Trophoblast cell (in vitro differentiated cells and primary cell): ENCODE results near the gene NKAIN4.
"Not testable (repeated sequence)": the region's sequence is repeated elsewhere in the genome, so short reads cannot be mapped to it uniquely, and the experiment has no call there.

ENCODE experiments used
- DNase-seq, 2 donors: peaks; one replicate each; pipeline ENCODE4 v3.0.0-alpha.2; 2016
- H2AFZ ChIP-seq: 2 replicates; pipeline ENCODE4 v1.6.1; 2013; ENCODE audit warnings: low read length, moderate library complexity, mild to moderate bottlenecking; ENCODE audit not compliant: insufficient read depth, poor library complexity
- H2AK5ac ChIP-seq: 2 replicates; pipeline ENCODE4 v1.6.1; 2013; ENCODE audit warnings: mild to moderate bottlenecking, low read length
- H2BK120ac ChIP-seq: 2 replicates; pipeline ENCODE4 v1.6.1; 2013; ENCODE audit warnings: low read length, mild to moderate bottlenecking, moderate library complexity; ENCODE audit not compliant: insufficient read depth, poor library complexity
- H2BK12ac ChIP-seq: 2 replicates; pipeline ENCODE4 v1.6.1; 2013; ENCODE audit warnings: mild to moderate bottlenecking, low read length, moderate library complexity
- H2BK5ac ChIP-seq: 2 replicates; pipeline ENCODE4 v1.6.1; 2013; ENCODE audit warnings: low read length, low read depth, moderate library complexity, mild to moderate bottlenecking; ENCODE audit not compliant: poor library complexity
- H3K14ac ChIP-seq: 2 replicates; pipeline ENCODE4 v1.6.1; 2013; ENCODE audit warnings: mild to moderate bottlenecking, low read length
- H3K18ac ChIP-seq: 2 replicates; pipeline ENCODE4 v1.6.1; 2013; ENCODE audit warnings: mild to moderate bottlenecking, low read length
- H3K23ac ChIP-seq: 2 replicates; pipeline ENCODE4 v1.6.1; 2013; ENCODE audit warnings: low read length
- H3K27ac ChIP-seq: 2 replicates; pipeline ENCODE4 v1.5.1; 2013; ENCODE audit warnings: low read depth, mild to moderate bottlenecking, inconsistent platforms, low read length, moderate library complexity
- H3K27me3 ChIP-seq: 2 replicates; pipeline ENCODE4 v1.6.1; 2013; ENCODE audit warnings: inconsistent platforms, mild to moderate bottlenecking, low read length, moderate library complexity; ENCODE audit not compliant: insufficient read depth
- H3K36me3 ChIP-seq, 2 experiments: 1 replicate in 1 of 2; 2 replicates in 1 of 2; pipeline ENCODE4 v1.6.1; 2013; ENCODE audit warnings: low read length in 2 of 2, mild to moderate bottlenecking in 2 of 2, moderate library complexity in 1 of 2; ENCODE audit not compliant: insufficient read depth in 2 of 2, control insufficient read depth in 1 of 2
- H3K4ac ChIP-seq: 2 replicates; pipeline ENCODE4 v1.6.1; 2013; ENCODE audit warnings: low read depth, mild to moderate bottlenecking, low read length, moderate library complexity
- H3K4me1 ChIP-seq, 2 experiments: 1 replicate in 1 of 2; 2 replicates in 1 of 2; pipeline ENCODE4 v1.6.1; 2013; ENCODE audit warnings: low read length in 2 of 2, mild to moderate bottlenecking in 2 of 2, moderate library complexity in 1 of 2; ENCODE audit not compliant: insufficient read depth in 2 of 2, control insufficient read depth in 1 of 2
- H3K4me2 ChIP-seq: 2 replicates; pipeline ENCODE4 v1.6.1; 2013; ENCODE audit warnings: inconsistent platforms, mild to moderate bottlenecking, low read length, moderate library complexity
- H3K4me3 ChIP-seq: 2 replicates; pipeline ENCODE4 v1.5.1; 2013; ENCODE audit warnings: mild to moderate bottlenecking, low read depth, low read length, inconsistent platforms
- H3K79me1 ChIP-seq: one replicate; pipeline ENCODE4 v1.6.1; 2013; ENCODE audit warnings: low read length
- H3K79me2 ChIP-seq: 2 replicates; pipeline ENCODE4 v1.6.1; 2013; ENCODE audit warnings: low read length, mild to moderate bottlenecking; ENCODE audit not compliant: control insufficient read depth, insufficient read depth, poor library complexity
- H3K9ac ChIP-seq: 2 replicates; pipeline ENCODE4 v1.6.1; 2013; ENCODE audit warnings: mild to moderate bottlenecking, low read length
- H3K9me3 ChIP-seq: 2 replicates; pipeline ENCODE4 v1.6.1; 2013; ENCODE audit warnings: low read depth, mild to moderate bottlenecking, control low read depth, inconsistent platforms, low read length; ENCODE audit not compliant: insufficient read depth
- H4K12ac ChIP-seq: 2 replicates; pipeline ENCODE4 v1.6.1; 2013; ENCODE audit warnings: low read depth, mild to moderate bottlenecking, low read length, moderate library complexity
- H4K8ac ChIP-seq: 2 replicates; pipeline ENCODE4 v1.6.1; 2013; ENCODE audit warnings: low read depth, mild to moderate bottlenecking, low read length, moderate library complexity
- H4K91ac ChIP-seq: one replicate; pipeline ENCODE4 v1.6.1; 2013; ENCODE audit warnings: low read depth, mild to moderate bottlenecking, low read length, moderate library complexity
- WGBS: extraction: QIAGEN DNeasy Blood & Tissue Kit; methylation state at CpG from one replicate; pipeline ENCODE4 v1.1.7; 2013; ENCODE audit warnings: missing lambda C conversion rate; ENCODE audit not compliant: insufficient read length, insufficient coverage; ENCODE audit errors: extremely low coverage; 5-methylcytosine and 5-hydroxymethylcytosine counted together

Gene NKAIN4

DNA sequence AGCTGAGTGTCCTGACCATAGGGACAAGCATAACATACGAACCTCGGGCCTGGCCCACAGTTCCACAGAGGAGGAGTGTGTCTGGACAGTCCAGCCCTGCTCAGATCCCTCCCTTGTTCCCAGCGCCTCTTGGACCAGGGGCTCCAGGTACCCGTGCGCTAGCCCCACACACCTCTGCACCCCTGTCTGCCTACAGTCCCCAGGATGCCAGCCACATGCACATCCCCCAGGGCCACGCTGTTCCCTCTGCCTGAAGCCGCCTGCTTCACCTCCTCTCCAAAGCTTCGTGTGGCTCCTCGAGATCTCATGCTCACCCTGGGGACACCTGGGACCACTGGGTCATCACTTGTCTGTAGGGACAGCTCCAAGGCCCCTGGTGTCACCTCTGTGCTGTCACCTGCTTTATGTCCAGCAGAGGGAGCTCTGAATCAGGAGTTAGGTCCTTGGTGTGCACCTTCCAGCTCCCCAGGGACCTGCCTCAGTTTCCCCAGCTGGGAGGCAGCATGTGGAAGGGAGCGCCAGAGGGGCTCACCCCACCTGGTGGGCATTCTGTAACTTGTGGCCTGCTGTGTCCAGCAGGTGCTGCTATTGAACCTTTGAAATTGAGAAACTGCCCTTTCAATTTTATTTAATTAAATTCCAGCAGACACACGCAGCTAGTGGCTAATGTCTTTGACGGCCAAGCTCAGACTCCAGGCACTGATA, 31.0 kb downstream of the NKAIN4 start:
- H3K23ac ChIP-seq, result no peak overlapping the region
- H3K79me1 ChIP-seq, result peaks cover 21% of the 10 kb centered on the region
- H2AFZ ChIP-seq, result no peak overlapping the region
- H3K4me3 ChIP-seq, result no peak overlapping the region
- H3K27ac ChIP-seq, result peak overlapping the region; percentile 79
- H3K4me1 ChIP-seq, result peaks cover 27 to 29% of the 10 kb centered on the region in 2 experiments
- no peak overlapping the region for H4K12ac ChIP-seq
- no peak overlapping the region for H3K9ac ChIP-seq
- H2AK5ac ChIP-seq, result no peak overlapping the region
- peak overlapping the region; percentile 66 for H3K18ac ChIP-seq
- H3K79me2 ChIP-seq, result peaks cover 3% of the 10 kb centered on the region
- H3K4me2 ChIP-seq, result no peak overlapping the region
- no peak overlapping the region for H4K8ac ChIP-seq
- peak overlapping the region; percentile 16 for H2BK12ac ChIP-seq
- H3K36me3 ChIP-seq, result no peaks in the 10 kb centered on the region
- peak overlapping the region; percentile 65 for H2BK120ac ChIP-seq
- no peak overlapping the region for H3K4ac ChIP-seq
- no peak overlapping the region for H3K14ac ChIP-seq
- no peaks in the 10 kb centered on the region for H3K9me3 ChIP-seq
- H4K91ac ChIP-seq, result peak overlapping the region; percentile 68
- no peak overlapping the region for H2BK5ac ChIP-seq
- H3K27me3 ChIP-seq, result no peaks in the 10 kb centered on the region
- WGBS, result no CpG with 5 or more reads among the region's 12 CpGs
- DNase-seq, result peak; percentile 20 to 81

DNA sequence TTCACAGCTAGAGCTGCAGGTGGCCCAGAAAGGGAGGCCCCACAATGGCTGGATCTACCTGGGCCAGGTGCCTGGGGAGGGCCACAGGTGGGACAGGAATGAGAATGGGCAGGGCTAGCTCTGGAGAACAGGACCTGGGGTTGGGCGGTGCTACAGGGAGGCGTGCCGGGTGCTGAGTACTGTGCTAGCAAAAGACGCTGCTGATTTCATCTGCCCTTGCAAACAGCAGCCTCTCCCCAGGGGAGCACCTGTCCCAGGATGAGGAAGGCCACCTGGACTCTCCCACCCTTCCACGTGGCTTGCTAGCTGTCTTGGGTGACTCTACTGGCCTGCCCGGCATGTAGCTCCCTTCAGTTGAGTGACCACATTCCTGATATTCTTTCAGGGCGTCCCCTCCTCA, 31.7 kb downstream of the NKAIN4 start:
- no peak overlapping the region for H3K4me3 ChIP-seq

DNA sequence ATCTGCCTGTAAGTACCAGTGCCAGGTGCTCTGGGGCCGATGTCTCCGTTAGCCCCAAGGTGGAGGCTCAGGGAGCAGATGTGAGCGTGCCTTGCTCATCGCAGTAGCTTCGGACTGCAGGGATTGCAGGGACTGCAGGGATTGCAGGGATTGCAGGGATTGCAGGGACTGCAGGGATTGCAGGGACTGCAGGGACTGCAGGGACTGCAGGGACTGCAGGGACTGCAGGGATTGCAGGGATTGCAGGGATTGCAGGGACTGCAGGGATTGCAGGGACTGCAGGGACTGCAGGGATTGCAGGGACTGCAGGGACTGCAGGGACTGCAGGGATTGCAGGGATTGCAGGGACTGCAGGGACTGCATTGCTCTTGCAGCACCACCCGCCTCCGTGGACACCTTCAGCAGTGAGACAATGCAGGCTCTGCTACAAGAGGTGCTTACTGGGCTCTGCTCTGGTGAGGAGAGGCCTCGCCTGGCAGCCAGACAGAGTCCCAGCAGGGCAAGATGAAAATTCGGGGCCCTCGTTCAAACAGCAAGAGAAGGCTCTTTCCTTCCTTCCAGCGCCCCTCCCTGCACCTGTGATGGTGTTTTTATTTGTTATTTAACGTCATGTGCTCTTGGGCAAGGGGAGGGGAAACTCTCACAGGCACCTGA, 32.7 kb downstream of the NKAIN4 start:
- H3K4me1 ChIP-seq, result peaks cover 29 to 30% of the 10 kb centered on the region in 2 experiments
- not testable (repeated sequence) for H2BK12ac ChIP-seq, H3K14ac ChIP-seq, H4K12ac ChIP-seq, H2BK120ac ChIP-seq, DNase-seq, H2AFZ ChIP-seq, H3K79me2 ChIP-seq, H3K9me3 ChIP-seq, H3K36me3 ChIP-seq, H3K4ac ChIP-seq, H3K4me2 ChIP-seq, H3K9ac ChIP-seq, H2AK5ac ChIP-seq, H3K27ac ChIP-seq, H3K4me3 ChIP-seq, H3K27me3 ChIP-seq, H3K18ac ChIP-seq, H4K8ac ChIP-seq, H2BK5ac ChIP-seq, H4K91ac ChIP-seq, H3K23ac ChIP-seq
- no CpG with 5 or more reads among the region's 12 CpGs for WGBS
- peaks cover 17% of the 10 kb centered on the region for H3K79me1 ChIP-seq

More for the DNA sequence above, 31.7 kb downstream of the NKAIN4 start:
- H3K4ac ChIP-seq, result no peak overlapping the region
- peaks cover 27 to 29% of the 10 kb centered on the region in 2 experiments for H3K4me1 ChIP-seq
- peaks cover 21% of the 10 kb centered on the region for H3K79me1 ChIP-seq
- H2BK12ac ChIP-seq, result no peak overlapping the region
- no peak overlapping the region for H3K9ac ChIP-seq
- no peaks in the 10 kb centered on the region for H3K36me3 ChIP-seq
- no peak overlapping the region for H3K18ac ChIP-seq
- H4K8ac ChIP-seq, result no peak overlapping the region
- H2AFZ ChIP-seq, result no peak overlapping the region
- DNase-seq, result no peak
- no peaks in the 10 kb centered on the region for H3K9me3 ChIP-seq
- H3K27me3 ChIP-seq, result no peaks in the 10 kb centered on the region
- no peak overlapping the region for H3K14ac ChIP-seq
- no peak overlapping the region for H4K12ac ChIP-seq
- H2AK5ac ChIP-seq, result no peak overlapping the region
- no CpG with 5 or more reads among the region's 7 CpGs for WGBS
- H3K27ac ChIP-seq, result no peak overlapping the region
- no peak overlapping the region for H2BK120ac ChIP-seq
- peaks cover 3% of the 10 kb centered on the region for H3K79me2 ChIP-seq
- no peak overlapping the region for H3K23ac ChIP-seq
- H2BK5ac ChIP-seq, result no peak overlapping the region
- H3K4me2 ChIP-seq, result no peak overlapping the region
- H4K91ac ChIP-seq, result no peak overlapping the region

DNA sequence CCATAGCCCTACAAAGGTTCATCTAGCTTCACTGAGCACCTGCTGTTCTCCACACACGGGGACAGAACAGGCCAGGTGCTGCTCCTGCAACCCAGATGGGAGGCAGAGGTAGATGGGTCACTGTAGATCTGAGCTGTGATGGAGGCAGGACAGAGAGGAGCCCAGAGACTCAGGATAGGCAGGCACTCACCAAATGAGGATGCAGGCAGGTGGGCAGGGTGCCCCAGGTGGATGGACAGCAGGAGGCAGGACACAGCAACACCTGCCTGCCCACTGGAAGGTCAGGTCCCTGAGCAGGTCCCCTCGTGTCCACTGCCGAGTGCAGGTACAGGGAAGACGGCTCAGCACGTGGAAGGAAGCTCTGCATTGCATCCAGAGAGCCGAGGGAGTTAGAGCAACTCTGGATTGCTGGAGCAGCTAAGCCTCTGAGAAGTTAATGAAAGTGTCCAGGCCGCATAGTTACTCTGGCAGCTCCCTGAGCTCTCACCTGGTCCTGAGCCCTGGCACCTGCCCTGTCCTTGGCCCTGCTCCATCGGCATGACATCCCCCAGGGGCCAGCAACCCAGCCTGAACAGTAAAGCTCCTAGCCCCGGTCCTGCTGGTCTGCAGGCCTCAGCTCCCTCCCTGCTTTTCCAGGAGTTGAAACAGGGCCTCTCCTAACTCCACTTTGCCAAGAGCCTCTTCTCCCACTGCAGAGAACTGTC, 33.4 kb downstream of the NKAIN4 start:
- no CpG with 5 or more reads among the region's 9 CpGs for WGBS
- H4K8ac ChIP-seq, result no peak overlapping the region
- H3K9me3 ChIP-seq, result no peaks in the 10 kb centered on the region
- H2AK5ac ChIP-seq, result no peak overlapping the region
- H3K4me2 ChIP-seq, result no peak overlapping the region
- H3K27ac ChIP-seq, result no peak overlapping the region
- H3K4me3 ChIP-seq, result no peak overlapping the region
- H4K12ac ChIP-seq, result no peak overlapping the region
- peaks cover 16% of the 10 kb centered on the region for H3K79me1 ChIP-seq
- H4K91ac ChIP-seq, result no peak overlapping the region
- H3K4ac ChIP-seq, result no peak overlapping the region
- H3K23ac ChIP-seq, result no peak overlapping the region
- no peak overlapping the region for H3K9ac ChIP-seq
- no peak overlapping the region for H2BK12ac ChIP-seq
- no peaks in the 10 kb centered on the region for H3K27me3 ChIP-seq
- H3K18ac ChIP-seq, result no peak overlapping the region
- H2BK120ac ChIP-seq, result no peak overlapping the region
- H2AFZ ChIP-seq, result no peak overlapping the region
- no peaks in the 10 kb centered on the region for H3K36me3 ChIP-seq
- H3K4me1 ChIP-seq, result peaks cover 25 to 30% of the 10 kb centered on the region in 2 experiments
- H2BK5ac ChIP-seq, result no peak overlapping the region
- no peak overlapping the region for H3K14ac ChIP-seq
- DNase-seq, result no peak
- peaks cover 2% of the 10 kb centered on the region for H3K79me2 ChIP-seq
